Esophagus squamous epithelium (tissue), 4 donors: ENCODE results near the gene SGMS1.

Source experiments
- CTCF ChIP-seq, 6 experiments: fragments of 450-650 bp in 4 of 6; fragments of 200-600 bp in 2 of 6; sonication (generic) in 2 of 6; IDR thresholded peaks; one replicate each; pipeline ENCODE4 v1.5.1; 2016 to 2019; ENCODE audit warnings: antibody characterized with exemption in 6 of 6, mild to moderate bottlenecking in 4 of 6, moderate library complexity in 4 of 6
- POLR2A ChIP-seq, 4 donors: fragments of 450-650 bp; IDR thresholded peaks; one replicate each; pipeline ENCODE4 v1.6.1; 2017; ENCODE audit warnings: antibody characterized with exemption in 4 of 4, mild to moderate bottlenecking in 4 of 4, moderate library complexity in 3 of 4

- TF ChIP-seq CTCF (IDR thresholded peaks at IDR 0.05) (no peak), POLR2A (IDR thresholded peaks at IDR 0.05) (no peak)
These were observed 63.4 kb downstream of the SGMS1 start for GRCh38 chr10:50560370-50560769.
